Spleen (tissue), 11 donors: ENCODE measurements around the gene PAPPA2. TPM values are rescaled to one million over a fixed set of nuclear protein-coding genes. Genes with fewer than 3 reads are reported as not detected.

Experiments
- DNase-seq: peaks from one replicate; pipeline ENCODE4 v3.0.0-alpha.2; 2020
- H3K27ac ChIP-seq, 8 donors: fragments of 200-600 bp; sonication (generic) in 7 of 8; 1 replicate in 4 of 8; 2 replicates in 4 of 8; pipeline versions ENCODE4 v1.5.0 to v1.8.0; 2016 to 2021; ENCODE audit warnings: inconsistent platforms in 4 of 8, mild to moderate bottlenecking in 4 of 8, moderate library complexity in 1 of 8
- H3K27me3 ChIP-seq, 7 donors: fragments of 200-600 bp; sonication (generic) in 6 of 7; replicated peaks in 1 of 7; 1 replicate in 4 of 7; 2 replicates in 3 of 7; pipeline versions ENCODE4 v1.5.0 to v1.8.0; 2016 to 2021; ENCODE audit warnings: inconsistent platforms in 3 of 7, mild to moderate bottlenecking in 1 of 7
- H3K36me3 ChIP-seq, 6 donors: fragments of 200-600 bp; sonication (generic) in 5 of 6; 1 replicate in 4 of 6; 2 replicates in 2 of 6; pipeline versions ENCODE4 v1.5.0 to v1.8.0; 2016 to 2021; ENCODE audit warnings: inconsistent platforms in 2 of 6
- H3K4me1 ChIP-seq, 6 donors: fragments of 200-600 bp; sonication (generic) in 5 of 6; 1 replicate in 3 of 6; 2 replicates in 3 of 6; pipeline versions ENCODE4 v1.5.0 to v1.8.0; 2016 to 2021; ENCODE audit warnings: inconsistent platforms in 3 of 6
- H3K4me3 ChIP-seq, 8 donors: fragments of 200-600 bp; sonication (generic) in 7 of 8; 1 replicate in 4 of 8; 2 replicates in 4 of 8; pipeline versions ENCODE4 v1.5.0 to v1.8.0; 2016 to 2021; ENCODE audit warnings: inconsistent platforms in 4 of 8, mild to moderate bottlenecking in 4 of 8, moderate library complexity in 2 of 8
- H3K9me3 ChIP-seq, 8 donors: fragments of 200-600 bp; sonication (generic) in 7 of 8; 1 replicate in 4 of 8; 2 replicates in 4 of 8; pipeline versions ENCODE4 v1.5.0 to v1.8.0; 2016 to 2021; ENCODE audit warnings: inconsistent platforms in 4 of 8
- POLR2A ChIP-seq, 3 donors: fragments of 450-650 bp; IDR thresholded peaks; one replicate each; pipeline ENCODE4 v1.5.1; 2017; ENCODE audit warnings: antibody characterized with exemption in 3 of 3, mild to moderate bottlenecking in 1 of 3
- POLR2AphosphoS5 ChIP-seq, 3 donors: sonication (generic); formaldehyde crosslinking; IDR thresholded peaks; one replicate each; pipeline ENCODE4 v1.5.1; 2017; ENCODE audit warnings: antibody characterized with exemption in 3 of 3
- WGBS, 5 donors: extraction: QIAGEN DNeasy Blood & Tissue Kit in 3 of 5; methylation state at CpG; one replicate each; pipeline versions ENCODE4 v1.1.5 to v1.1.7; 2013 to 2018; 5-methylcytosine and 5-hydroxymethylcytosine counted together
- intact Hi-C: fragments of 100-400 bp; cut with DNase I; formaldehyde crosslinking; loops from one replicate; pipeline ENCODE4 v1.15.0; 2023; ENCODE audit warnings: low total_unique reads
- polyA plus RNA-seq, 3 donors: library from polyadenylated mRNA; stranded (reverse); fragments of 200-250 nt; gene quantifications; one replicate each; pipeline ENCODE4 v1.2.1, GENCODE V29; 2013
- total RNA-seq, 7 donors: library from RNA; depleted of rRNA in 3 of 7; stranded (reverse); fragments of >200 nt in 3 of 7; fragmentation: NEBNext Ultra II Directional in 4 of 7; extraction: Animal tissue kit (Norgen Biotek cat#: 25700) in 4 of 7; gene quantifications; one replicate each; pipeline versions ENCODE4 v1.1.0 to v1.2.1, GENCODE V29; 2016 to 2021
- TF ChIP-seq, protein P1 (sequence below), 11 experiments: fragments of 200-600 bp in 7 of 11; fragments of 450-650 bp in 4 of 11; sonication (generic) in 4 of 11; IDR thresholded peaks in 8 of 11; conservative IDR thresholded peaks in 3 of 11; 1 replicate in 7 of 11; 2 replicates in 4 of 11; pipeline versions ENCODE4 v1.4.0 to v1.8.0; 2016 to 2021; ENCODE audit warnings: antibody characterized with exemption in 11 of 11, inconsistent platforms in 4 of 11, mild to moderate bottlenecking in 1 of 11
- donor health status: healthy with polysubstance abuse.
- donor health status: DM: no; HTN: no; CAD: no; lungs with moderate emphysema.
- donor health status: DM: no; HTN: no; CAD: no.
- donor health status: Bipolar disorder and iron deficiency.
- donor health status: healthy.
- donor health status: DM: no; HTN: no; CAD: no.
- donor health status: DM: yes; HTN: yes; CAD: no.

The PAPPA2 gene
- total and polyA plus RNA-seq, 10 donors = 0.02 to 0.76 (median 0.06) TPM; not detected in 3

DNA sequence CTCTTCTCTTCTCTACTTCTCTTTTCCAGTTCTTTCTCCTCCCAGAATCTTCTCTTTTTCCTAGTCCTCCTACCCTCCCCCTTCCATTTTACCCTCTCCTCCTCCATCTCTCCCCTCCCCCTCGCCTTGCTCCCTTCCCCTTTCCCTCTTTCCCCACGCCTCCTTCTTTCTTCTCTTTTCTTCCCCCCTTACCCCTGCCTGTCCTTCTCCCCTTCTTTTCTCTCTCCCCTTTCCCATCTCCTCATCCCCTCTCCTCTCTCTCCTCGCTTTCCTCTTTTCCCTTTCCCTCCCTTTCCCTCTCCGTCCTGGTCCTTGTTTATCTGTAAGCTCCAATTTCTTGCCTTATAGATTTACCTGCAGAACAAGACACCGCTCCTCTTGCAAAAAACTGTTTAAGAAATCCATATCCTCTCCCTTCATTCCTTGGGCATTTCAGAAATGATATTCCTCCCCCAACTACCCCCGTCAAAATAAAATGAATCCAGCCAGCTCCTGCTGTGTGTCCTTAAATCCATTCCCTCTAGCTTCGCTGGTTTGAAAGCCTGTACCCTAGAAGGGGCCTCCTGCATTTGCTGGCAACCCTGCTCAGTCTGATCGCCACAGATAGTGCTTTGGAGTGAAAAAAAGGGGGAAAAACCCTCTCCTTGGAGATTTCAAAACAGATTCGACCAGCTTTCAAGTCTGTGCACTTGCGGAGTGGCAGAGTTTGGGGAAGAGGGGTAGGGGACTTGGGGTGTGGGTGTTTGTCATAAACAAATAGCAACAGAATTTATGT lies 89.4 kb downstream of the PAPPA2 start:
- no peak for DNase-seq

DNA sequence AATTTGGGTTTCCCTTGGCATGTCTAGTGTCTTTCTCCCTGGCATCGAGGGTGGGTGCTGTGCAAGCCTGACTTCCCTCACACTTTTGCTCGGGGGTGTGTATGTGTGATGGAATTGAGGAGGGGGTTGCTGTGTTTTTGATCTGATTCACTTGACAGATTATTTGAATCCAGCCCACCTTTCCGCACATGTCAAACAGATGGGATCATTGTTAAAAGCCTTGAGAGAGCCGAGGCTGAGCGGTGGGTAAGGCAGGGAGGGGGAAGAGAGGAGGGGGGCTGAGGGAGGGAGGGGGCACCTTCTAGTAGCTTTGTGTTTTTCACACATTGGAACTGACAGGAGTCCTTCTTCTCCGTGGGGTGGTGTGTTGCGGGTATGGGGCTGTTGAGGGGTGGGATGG lies 90.0 kb downstream of the PAPPA2 start:
- WGBS, 5 donors = 7 to 21% (median 14%) methylated on average over 7 of the region's 7 CpGs
- Histone ChIP-seq H3K27me3 (peaks cover 0 to 73% (median 4%) of the 10 kb centered on the region in 7 donors), H3K27ac (no peak overlapping the region), H3K4me3 (no peak overlapping the region), H3K9me3 (no peaks in the 10 kb centered on the region), H3K4me1 (no peaks in the 10 kb centered on the region), H3K36me3 (no peaks in the 10 kb centered on the region)
- TF ChIP-seq, protein P1, sequence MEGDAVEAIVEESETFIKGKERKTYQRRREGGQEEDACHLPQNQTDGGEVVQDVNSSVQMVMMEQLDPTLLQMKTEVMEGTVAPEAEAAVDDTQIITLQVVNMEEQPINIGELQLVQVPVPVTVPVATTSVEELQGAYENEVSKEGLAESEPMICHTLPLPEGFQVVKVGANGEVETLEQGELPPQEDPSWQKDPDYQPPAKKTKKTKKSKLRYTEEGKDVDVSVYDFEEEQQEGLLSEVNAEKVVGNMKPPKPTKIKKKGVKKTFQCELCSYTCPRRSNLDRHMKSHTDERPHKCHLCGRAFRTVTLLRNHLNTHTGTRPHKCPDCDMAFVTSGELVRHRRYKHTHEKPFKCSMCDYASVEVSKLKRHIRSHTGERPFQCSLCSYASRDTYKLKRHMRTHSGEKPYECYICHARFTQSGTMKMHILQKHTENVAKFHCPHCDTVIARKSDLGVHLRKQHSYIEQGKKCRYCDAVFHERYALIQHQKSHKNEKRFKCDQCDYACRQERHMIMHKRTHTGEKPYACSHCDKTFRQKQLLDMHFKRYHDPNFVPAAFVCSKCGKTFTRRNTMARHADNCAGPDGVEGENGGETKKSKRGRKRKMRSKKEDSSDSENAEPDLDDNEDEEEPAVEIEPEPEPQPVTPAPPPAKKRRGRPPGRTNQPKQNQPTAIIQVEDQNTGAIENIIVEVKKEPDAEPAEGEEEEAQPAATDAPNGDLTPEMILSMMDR (IDR thresholded peaks at IDR 0.05 in 8 of 11, conservative IDR thresholded peaks at IDR 0.05 in 3 of 11) = no peak
- no peak for TF ChIP-seq POLR2AphosphoS5 (IDR thresholded peaks at IDR 0.05)
- intact Hi-C loops = no loop called here
- no peak for DNase-seq

More for the DNA sequence above, 89.4 kb downstream of the PAPPA2 start:
- Histone ChIP-seq H3K27ac (no peak overlapping the region), H3K4me3 (no peak overlapping the region), H3K9me3 (no peaks in the 10 kb centered on the region), H3K4me1 (no peaks in the 10 kb centered on the region), H3K27me3 (peaks cover 0 to 73% (median 4%) of the 10 kb centered on the region in 7 donors), H3K36me3 (no peaks in the 10 kb centered on the region)
- no peak for TF ChIP-seq POLR2AphosphoS5 (IDR thresholded peaks at IDR 0.05)
- no peak for TF ChIP-seq POLR2A (IDR thresholded peaks at IDR 0.05)
- TF ChIP-seq, protein P1 (IDR thresholded peaks at IDR 0.05 in 8 of 11, conservative IDR thresholded peaks at IDR 0.05 in 3 of 11) = no peak
- intact Hi-C loops = no loop called here
- WGBS, 5 donors = 12 to 22% (median 17%) methylated on average over 10 of the region's 10 CpGs

DNA sequence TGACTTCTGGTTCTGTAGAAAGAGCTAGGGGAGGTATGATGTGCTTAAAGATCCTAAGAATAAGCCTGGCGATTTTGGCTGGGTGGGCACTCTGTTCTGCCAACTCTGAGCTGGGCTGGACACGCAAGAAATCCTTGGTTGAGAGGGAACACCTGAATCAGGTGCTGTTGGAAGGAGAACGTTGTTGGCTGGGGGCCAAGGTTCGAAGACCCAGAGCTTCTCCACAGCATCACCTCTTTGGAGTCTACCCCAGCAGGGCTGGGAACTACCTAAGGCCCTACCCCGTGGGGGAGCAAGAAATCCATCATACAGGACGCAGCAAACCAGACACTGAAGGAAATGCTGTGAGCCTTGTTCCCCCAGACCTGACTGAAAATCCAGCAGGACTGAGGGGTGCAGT lies 93.3 kb downstream of the PAPPA2 start:
- no peaks in the 10 kb centered on the region for H3K36me3 ChIP-seq
- no peaks in the 10 kb centered on the region for H3K4me1 ChIP-seq
- H3K9me3 ChIP-seq = no peaks in the 10 kb centered on the region
- peaks cover 0 to 58% (median 4%) of the 10 kb centered on the region in 7 donors for H3K27me3 ChIP-seq
- no peak overlapping the region for H3K4me3 ChIP-seq
- no peak for DNase-seq
- H3K27ac ChIP-seq = no peak overlapping the region
- TF ChIP-seq POLR2A (IDR thresholded peaks at IDR 0.05) (no peak), POLR2AphosphoS5 (IDR thresholded peaks at IDR 0.05) (no peak)
- TF ChIP-seq, protein P1 (IDR thresholded peaks at IDR 0.05 in 8 of 11, conservative IDR thresholded peaks at IDR 0.05 in 3 of 11) = no peak
- intact Hi-C loops = no loop called here
- WGBS, 5 donors = 72 to 82% (median 79%) methylated on average over 6 of the region's 6 CpGs

DNA sequence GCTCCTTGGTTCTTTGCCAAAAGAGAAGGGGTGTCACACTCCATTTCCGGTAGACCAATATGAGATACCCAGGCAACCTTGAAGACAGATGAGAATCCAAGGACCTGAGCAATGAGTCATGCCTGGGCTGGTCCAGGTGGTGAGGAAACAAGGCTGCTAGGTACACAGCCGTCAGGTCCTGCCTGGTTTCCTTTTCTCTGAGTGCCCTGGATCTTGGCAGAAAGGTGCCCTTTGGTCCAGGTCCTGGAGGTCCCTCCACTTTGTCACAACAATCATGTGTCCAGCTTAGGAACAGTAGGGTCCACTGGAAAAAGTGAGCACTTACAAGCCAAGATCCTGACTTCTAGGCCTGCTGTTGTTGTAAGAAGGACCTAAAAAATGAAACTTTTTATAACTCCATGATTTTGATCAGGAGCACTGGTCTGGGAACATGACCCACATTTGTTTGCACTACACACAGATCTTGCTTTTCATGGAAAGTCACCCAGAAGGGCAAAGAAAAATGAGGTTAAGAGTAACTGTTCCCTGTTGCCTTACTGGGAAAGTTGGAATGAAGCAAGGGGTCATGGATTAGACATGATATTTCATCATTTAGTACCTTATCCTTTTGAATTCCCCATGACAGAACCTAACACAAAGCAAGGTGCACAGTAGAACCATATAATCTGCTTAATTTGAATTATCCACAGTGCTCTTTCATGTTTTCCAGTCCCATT lies 94.7 kb downstream of the PAPPA2 start:
- Histone ChIP-seq H3K4me1 (no peaks in the 10 kb centered on the region), H3K9me3 (no peaks in the 10 kb centered on the region), H3K4me3 (no peak overlapping the region), H3K27ac (no peak overlapping the region), H3K36me3 (no peaks in the 10 kb centered on the region), H3K27me3 (peaks cover 0 to 44% (median 4%) of the 10 kb centered on the region in 7 donors)
- intact Hi-C loops = no loop called here
- TF ChIP-seq POLR2A (IDR thresholded peaks at IDR 0.05) (no peak), POLR2AphosphoS5 (IDR thresholded peaks at IDR 0.05) (no peak)
- TF ChIP-seq, protein P1 (IDR thresholded peaks at IDR 0.05 in 8 of 11, conservative IDR thresholded peaks at IDR 0.05 in 3 of 11) = no peak
- 63 to 77% (median 64%) methylated on average over 2 of the region's 2 CpGs for WGBS, 5 donors
- no peak for DNase-seq
